GM12874 (cell line): ENCODE data around the gene MRPL22.

Experiments
- TF ChIP-seq, protein P1 (sequence below): IDR thresholded peaks from 2 replicates; pipeline ENCODE4 v1.5.1; 2011; ENCODE audit warnings: low read depth, mild to moderate bottlenecking, control low read depth, low read length, moderate library complexity; ENCODE audit not compliant: insufficient read depth

The MRPL22 gene

DNA sequence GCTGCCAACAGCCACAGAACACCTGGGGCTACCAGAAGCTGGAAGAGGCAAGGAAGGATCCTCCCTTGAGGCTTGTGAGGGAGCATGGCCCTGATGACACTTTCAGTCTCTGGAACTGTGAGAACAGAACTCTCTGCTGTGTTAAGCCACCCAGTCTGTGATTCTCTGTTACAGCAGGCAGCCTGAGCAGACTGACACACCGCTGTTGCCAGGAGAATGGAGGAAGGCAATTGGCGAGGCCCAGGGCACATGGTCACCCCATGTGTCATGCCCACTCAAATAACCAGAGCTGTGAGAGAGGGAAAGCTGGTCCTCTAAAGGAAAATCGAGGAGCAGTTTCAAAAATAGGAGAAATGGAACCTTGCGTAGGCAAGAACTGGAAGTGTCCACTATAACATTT lies 60.6 kb downstream of the MRPL22 start:
- TF ChIP-seq, protein P1, sequence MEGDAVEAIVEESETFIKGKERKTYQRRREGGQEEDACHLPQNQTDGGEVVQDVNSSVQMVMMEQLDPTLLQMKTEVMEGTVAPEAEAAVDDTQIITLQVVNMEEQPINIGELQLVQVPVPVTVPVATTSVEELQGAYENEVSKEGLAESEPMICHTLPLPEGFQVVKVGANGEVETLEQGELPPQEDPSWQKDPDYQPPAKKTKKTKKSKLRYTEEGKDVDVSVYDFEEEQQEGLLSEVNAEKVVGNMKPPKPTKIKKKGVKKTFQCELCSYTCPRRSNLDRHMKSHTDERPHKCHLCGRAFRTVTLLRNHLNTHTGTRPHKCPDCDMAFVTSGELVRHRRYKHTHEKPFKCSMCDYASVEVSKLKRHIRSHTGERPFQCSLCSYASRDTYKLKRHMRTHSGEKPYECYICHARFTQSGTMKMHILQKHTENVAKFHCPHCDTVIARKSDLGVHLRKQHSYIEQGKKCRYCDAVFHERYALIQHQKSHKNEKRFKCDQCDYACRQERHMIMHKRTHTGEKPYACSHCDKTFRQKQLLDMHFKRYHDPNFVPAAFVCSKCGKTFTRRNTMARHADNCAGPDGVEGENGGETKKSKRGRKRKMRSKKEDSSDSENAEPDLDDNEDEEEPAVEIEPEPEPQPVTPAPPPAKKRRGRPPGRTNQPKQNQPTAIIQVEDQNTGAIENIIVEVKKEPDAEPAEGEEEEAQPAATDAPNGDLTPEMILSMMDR: no peak

DNA sequence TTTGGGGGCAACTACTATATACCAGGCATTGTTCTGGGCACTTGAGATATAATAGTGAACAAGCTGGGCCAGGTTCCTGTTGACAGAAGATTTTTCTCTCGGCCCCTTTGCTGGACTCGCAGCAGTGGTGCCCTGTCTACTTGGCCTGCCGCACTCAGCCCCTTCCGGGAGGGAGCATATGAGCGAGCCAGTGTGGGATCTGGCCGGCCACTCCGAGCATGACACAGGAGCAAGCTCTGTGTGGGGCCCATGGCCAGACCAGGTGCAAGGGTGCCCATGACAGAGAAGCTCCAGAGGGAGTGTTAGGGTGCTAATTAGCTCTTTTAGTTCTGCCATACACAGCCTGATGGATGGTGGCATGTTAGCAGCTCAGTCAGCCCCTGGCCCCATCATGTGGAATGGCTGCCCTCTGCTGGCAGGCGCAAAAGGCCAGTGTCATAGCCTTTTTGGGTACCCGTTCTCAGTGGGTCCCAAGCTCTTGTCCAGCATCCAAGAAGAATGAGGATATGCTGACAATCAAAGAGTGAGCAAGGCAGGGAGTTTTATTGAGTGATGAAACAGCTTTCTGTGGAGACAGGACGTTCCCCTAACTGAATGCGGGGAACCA lies 63.4 kb downstream of the MRPL22 start:
- TF ChIP-seq, protein P1: peak; percentile 51

DNA sequence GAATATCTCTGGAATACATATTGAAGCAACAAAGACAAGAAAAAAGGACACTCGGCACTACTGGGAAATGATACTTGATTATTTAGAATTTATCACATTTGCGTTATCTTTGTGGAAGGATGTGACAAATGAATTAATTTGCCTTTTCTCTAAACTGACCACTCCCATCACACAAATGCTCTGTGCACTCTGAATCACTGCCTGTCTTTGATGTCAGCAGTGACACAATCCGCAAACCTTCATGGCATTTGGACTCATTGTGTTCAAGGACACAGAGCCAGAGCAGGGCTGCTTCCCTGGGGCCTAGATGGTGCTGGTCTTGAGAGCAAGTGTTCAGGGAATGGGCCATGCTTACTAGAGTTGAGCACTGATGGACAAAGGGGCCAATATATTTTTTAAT lies 67.8 kb downstream of the MRPL22 start:
- TF ChIP-seq, protein P1: no peak

DNA sequence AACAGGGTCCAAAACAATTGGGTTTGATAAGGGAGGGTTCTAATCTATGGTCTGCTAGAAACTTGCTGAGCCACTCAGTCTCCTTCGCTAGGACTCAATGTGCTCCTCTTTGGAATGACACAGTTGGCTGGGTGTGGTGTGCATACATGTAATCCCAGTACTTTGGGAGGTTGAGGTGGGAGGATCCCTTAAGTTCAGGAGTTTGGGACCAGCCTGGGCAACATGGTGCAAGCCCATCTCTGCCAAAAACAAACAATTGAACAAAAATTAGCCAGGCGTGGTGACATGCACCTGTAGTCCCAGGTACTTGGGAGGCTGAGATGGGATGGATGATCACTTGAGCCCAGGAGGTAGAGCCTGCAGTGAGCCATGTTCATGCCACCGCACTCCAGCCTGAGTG lies 70.0 kb downstream of the MRPL22 start:
- TF ChIP-seq, protein P1: no peak

DNA sequence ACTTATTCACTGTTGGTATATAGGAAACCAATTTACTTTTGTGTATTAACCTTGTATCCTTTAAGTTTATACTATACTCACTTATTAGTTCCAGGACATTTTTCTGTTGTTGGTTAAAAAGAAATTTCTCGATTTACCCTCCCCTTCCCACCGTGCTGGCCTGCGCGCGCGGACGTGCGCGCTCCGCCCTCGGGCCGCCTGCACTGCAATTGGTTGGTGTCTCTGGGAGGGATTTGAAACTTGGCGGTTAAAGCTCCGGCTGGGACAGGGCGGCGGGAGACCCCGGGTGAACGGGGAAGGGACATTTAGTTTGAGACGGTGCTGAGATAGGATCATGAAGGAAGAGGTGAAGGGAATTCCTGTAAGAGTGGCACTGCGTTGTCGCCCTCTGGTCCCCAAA lies 72.7 kb downstream of the MRPL22 start, which contains the start of gene KIF4B:
Gene KIF4B, plus strand, starts transcription at position 230 of the 400 bp plus-strand sequence. Its CDS starts 105 bp downstream, at position 335.
- TF ChIP-seq, protein P1: no peak

DNA sequence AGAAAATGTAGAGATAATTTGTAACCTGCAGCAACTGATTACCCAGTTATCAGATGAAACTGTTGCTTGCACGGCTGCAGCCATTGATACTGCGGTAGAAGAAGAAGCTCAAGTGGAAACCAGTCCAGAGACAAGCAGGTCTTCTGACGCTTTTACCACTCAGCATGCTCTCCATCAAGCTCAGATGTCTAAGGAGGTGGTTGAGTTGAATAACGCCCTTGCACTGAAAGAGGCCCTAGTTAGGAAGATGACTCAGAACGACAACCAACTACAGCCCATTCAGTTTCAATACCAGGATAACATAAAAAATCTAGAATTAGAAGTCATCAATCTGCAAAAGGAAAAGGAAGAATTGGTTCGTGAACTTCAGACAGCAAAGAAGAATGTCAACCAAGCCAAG lies 74.4 kb downstream of the MRPL22 start:
- TF ChIP-seq, protein P1: no peak

DNA sequence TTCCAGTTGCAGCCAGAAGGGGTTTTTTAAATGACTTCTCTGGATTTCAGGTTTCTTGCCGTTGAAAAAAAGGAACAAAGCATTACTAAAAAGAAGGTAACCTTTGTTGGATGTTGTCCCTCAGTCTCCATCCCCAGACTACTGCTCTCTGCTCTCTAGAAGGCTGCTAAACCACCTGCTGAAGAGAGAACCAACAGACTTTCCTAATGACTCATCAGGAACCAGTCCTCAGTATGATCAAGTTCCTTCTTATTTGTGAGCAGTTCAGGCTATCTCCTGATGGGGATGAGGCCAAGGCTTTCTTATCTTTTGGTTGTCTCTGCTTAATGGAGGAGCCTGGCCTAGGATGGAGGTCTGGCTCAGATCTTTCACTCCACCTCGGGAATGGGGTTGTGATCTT lies 76.7 kb downstream of the MRPL22 start:
- TF ChIP-seq, protein P1: no peak
